Endothelial cell of umbilical vein (primary cell): Measurements from ENCODE around the gene ATXN10. TPM values are rescaled to one million over a fixed set of nuclear protein-coding genes. Genes with fewer than 3 reads are reported as not detected.

Experiments
- BruUV-seq: library from RNA; stranded (reverse); fragments of 400-500 nt; replicated peaks from 2 replicates; lab custom pipeline; 2021; lab: Mats Ljungman, UMichigan
- CTCF ChIA-PET: fragments of 300-600, 350-600 bp; sonication (Branson Sonifier 250); formaldehyde crosslinking; loops from one replicate; lab custom pipeline; 2021; ENCODE audit warnings: antibody characterized with exemption, inconsistent platforms; lab: Charles Lee
- POLR2A ChIA-PET: fragments of 300-600, 350-600 bp; sonication (Branson Sonifier 250); formaldehyde crosslinking; loops from one replicate; lab custom pipeline; 2021; ENCODE audit warnings: antibody characterized with exemption, inconsistent platforms; lab: Charles Lee
- DNase-seq: peaks from one replicate; pipeline ENCODE4 v3.0.0-alpha.2; 2011; ENCODE audit warnings: low read depth, low spot score
- FAIRE-seq: peaks from 2 replicates; lab custom pipeline; 2011; peaks lifted over from hg19 to GRCh38; lab: Jason Lieb, UNC
- H2AFZ ChIP-seq: 2 replicates; pipeline ENCODE4 v1.6.0; 2012; ENCODE audit warnings: low read depth, low read length, control low read depth, inconsistent platforms
- H3K27ac ChIP-seq: 2 replicates; pipeline ENCODE4 v1.5.1; 2011; ENCODE audit warnings: low read depth, mild to moderate bottlenecking, control low read depth, low read length, moderate library complexity; ENCODE audit not compliant: insufficient read depth
- H3K27me3 ChIP-seq, 2 experiments: 2 replicates each; pipeline versions ENCODE4 v1.6.0 to v1.6.1; 2011; ENCODE audit warnings: low read length in 2 of 2, mixed read lengths in 1 of 2; ENCODE audit not compliant: control insufficient read depth in 2 of 2, insufficient read depth in 2 of 2
- H3K36me3 ChIP-seq, 2 experiments: 2 replicates in 1 of 2; 3 replicates in 1 of 2; pipeline ENCODE4 v1.5.1; 2011; ENCODE audit warnings: low read length in 2 of 2, mild to moderate bottlenecking in 1 of 2, moderate library complexity in 1 of 2; ENCODE audit not compliant: control insufficient read depth in 2 of 2, insufficient read depth in 2 of 2; ENCODE audit errors: extremely low read depth in 1 of 2
- H3K4me1 ChIP-seq: 3 replicates; pipeline ENCODE4 v1.5.1; 2011; ENCODE audit warnings: mild to moderate bottlenecking, low read length; ENCODE audit not compliant: control insufficient read depth, insufficient read depth; ENCODE audit errors: extremely low read depth
- H3K4me2 ChIP-seq: 2 replicates; pipeline ENCODE4 v1.6.1; 2011; ENCODE audit warnings: low read length, control low read depth, mixed read lengths; ENCODE audit not compliant: insufficient read depth
- H3K4me3 ChIP-seq, 3 experiments: fragments of 200-600 bp in 1 of 3; sonication (generic), shearing (Covaris generic) in 1 of 3; replicated peaks in 1 of 3; 2 replicates each; pipeline ENCODE4 v1.5.1; 2011 to 2016; ENCODE audit warnings: control low read depth in 3 of 3, low read length in 3 of 3, mild to moderate bottlenecking in 2 of 3, inconsistent platforms in 1 of 3, low read depth in 1 of 3, moderate library complexity in 1 of 3; ENCODE audit not compliant: insufficient read depth in 1 of 3
- H3K79me2 ChIP-seq: 2 replicates; pipeline ENCODE4 v1.6.0; 2012; ENCODE audit warnings: low read length, inconsistent platforms; ENCODE audit not compliant: control insufficient read depth, insufficient read depth
- H3K9ac ChIP-seq: replicated peaks from 2 replicates; pipeline ENCODE3; 2011; ENCODE audit warnings: low read length, control low read depth; ENCODE audit not compliant: insufficient read depth; ENCODE audit errors: extremely low read depth
- H3K9me1 ChIP-seq: replicated peaks from 3 replicates; pipeline ENCODE4 v1.6.0; 2011; ENCODE audit warnings: mild to moderate bottlenecking, low read length; ENCODE audit not compliant: control insufficient read depth, insufficient read depth; ENCODE audit errors: extremely low read depth
- H3K9me3 ChIP-seq: replicated peaks from 2 replicates; pipeline ENCODE4 v1.5.1; 2012; ENCODE audit warnings: low read length, inconsistent platforms; ENCODE audit not compliant: control insufficient read depth, insufficient read depth
- H4K20me1 ChIP-seq: replicated peaks from 2 replicates; pipeline ENCODE3; 2011; ENCODE audit warnings: mild to moderate bottlenecking, low read length; ENCODE audit not compliant: control insufficient read depth, insufficient read depth; ENCODE audit errors: extremely low read depth
- CTCF ChIP-seq, 2 donors: IDR thresholded peaks; 1 replicate in 1 of 2; 2 replicates in 1 of 2; pipeline ENCODE4 v1.5.1; 2011; ENCODE audit warnings: low read length in 2 of 2, mild to moderate bottlenecking in 2 of 2, moderate library complexity in 2 of 2, control low read depth in 1 of 2, inconsistent platforms in 1 of 2, low read depth in 1 of 2; ENCODE audit not compliant: insufficient read depth in 1 of 2; ENCODE audit errors: extremely low read depth in 1 of 2
- EZH2 ChIP-seq: IDR thresholded peaks from 2 replicates; pipeline ENCODE4 v1.6.1; 2012; ENCODE audit warnings: borderline replicate concordance, low read depth, mild to moderate bottlenecking, moderate library complexity, low read length, inconsistent platforms; ENCODE audit not compliant: severe bottlenecking
- FOS ChIP-seq: IDR thresholded peaks from 2 replicates; pipeline ENCODE4 v1.6.1; 2011; ENCODE audit warnings: mild to moderate bottlenecking, low read length, moderate library complexity, borderline replicate concordance; ENCODE audit not compliant: insufficient read depth
- GATA2 ChIP-seq: IDR thresholded peaks from 2 replicates; pipeline ENCODE4 v1.7.0; 2011; ENCODE audit warnings: low read depth, mild to moderate bottlenecking, moderate library complexity, mixed read lengths, low read length; ENCODE audit not compliant: insufficient read length, insufficient read depth
- JUN ChIP-seq: IDR thresholded peaks from 2 replicates; pipeline ENCODE4 v1.6.1; 2011; ENCODE audit warnings: borderline replicate concordance, low read depth; ENCODE audit not compliant: insufficient read length, insufficient read depth
- MAX ChIP-seq: IDR thresholded peaks from 2 replicates; pipeline ENCODE4 v1.6.1; 2011; ENCODE audit not compliant: insufficient read depth, insufficient read length
- MYC ChIP-seq: IDR thresholded peaks from one replicate; pipeline ENCODE4 v1.6.1; 2011; ENCODE audit warnings: mild to moderate bottlenecking, low read depth, low read length
- POLR2A ChIP-seq: IDR thresholded peaks from 2 replicates; pipeline ENCODE4 v1.6.1; 2012; ENCODE audit warnings: low read depth, mild to moderate bottlenecking, control low read depth, low read length
- POLR2AphosphoS5 ChIP-seq: IDR thresholded peaks from 2 replicates; pipeline ENCODE4 v1.6.1; 2012; ENCODE audit warnings: low read depth, mild to moderate bottlenecking, control low read depth, low read length, moderate library complexity; ENCODE audit not compliant: insufficient read depth
- dilution Hi-C: fragments of 300-500 bp; cut with MboI; formaldehyde crosslinking; loops from one replicate; pipeline ENCODE4 v1.15.0; 2019; ENCODE audit warnings: low sequenced_read_pairs; ENCODE audit not compliant: extremely low pct_ligation_motif_present
- intact Hi-C: fragments of 100-400 bp; cut with micrococcal nuclease; formaldehyde crosslinking; loops from one replicate; pipeline ENCODE4 v1.10.0; 2022
- polyA plus RNA-seq, 4 experiments: library from polyadenylated mRNA; depleted of rRNA in 3 of 4; stranded (reverse) in 3 of 4; unstranded in 1 of 4; fragments of >200 nt; gene quantifications; 2 replicates each; pipeline versions ENCODE4 v1.2.1 to v1.2.3, GENCODE V29; 2011 to 2012; ENCODE audit warnings: missing spikeins in 1 of 4
- total RNA-seq: library from RNA; stranded (reverse); gene quantifications from 2 replicates; pipeline ENCODE4 v1.2.3, GENCODE V29; 2021

ATXN10 gene
- total and polyA plus RNA-seq, 2 donors (not counting 3 experiments of a cell fraction or from before 2014, with no cell fraction given) = 73.2 to 91.9 TPM

GRCh38 chr22:45859231-45860161 is 187.9 kb downstream of the ATXN10 start:
- H4K20me1 ChIP-seq = no peaks in the 10 kb centered on the region
- dilution Hi-C loops = no loop called here
- H3K79me2 ChIP-seq = no peaks in the 10 kb centered on the region
- DNase-seq (no peak), FAIRE-seq (no peak)
- H3K4me1 ChIP-seq = no peaks in the 10 kb centered on the region
- H3K4me3 ChIP-seq = no peak overlapping the region
- H3K27ac ChIP-seq = no peak overlapping the region
- peaks cover 0 to 2% of the 10 kb centered on the region in 2 experiments for H3K36me3 ChIP-seq
- CTCF ChIA-PET = no interaction called here
- intact Hi-C loops = no loop called here
- POLR2A ChIA-PET = no interaction called here
- no peak for TF ChIP-seq CTCF (IDR thresholded peaks at IDR 0.05; ENCODE audit: extremely low read depth in 1 of 2, insufficient read depth in 1 of 2, low read depth in 1 of 2, low read length in 2 of 2)
- no peak for TF ChIP-seq POLR2AphosphoS5
- no peak for TF ChIP-seq MAX
- TF ChIP-seq FOS = no peak
- no peak for TF ChIP-seq GATA2
- TF ChIP-seq POLR2A = no peak
- TF ChIP-seq MYC = no peak
- TF ChIP-seq EZH2 = no peak
- TF ChIP-seq JUN = no peak
- H3K9me1 ChIP-seq = no peaks in the 10 kb centered on the region
- H3K9ac ChIP-seq = no peak overlapping the region
- no peaks in the 10 kb centered on the region for H3K9me3 ChIP-seq
- no TSS peak for BruUV-seq
- H3K4me2 ChIP-seq = no peak overlapping the region
- H2AFZ ChIP-seq = no peak overlapping the region
- peaks cover 0 to 5% of the 10 kb centered on the region in 2 experiments for H3K27me3 ChIP-seq
